ENCODE data around the gene SOX6. TPM values are rescaled to one million over a fixed set of nuclear protein-coding genes. Genes with fewer than 3 reads are reported as not detected.

SOX6 gene
- polyA plus RNA-seq, 1 donor: 25.0 TPM

DNA sequence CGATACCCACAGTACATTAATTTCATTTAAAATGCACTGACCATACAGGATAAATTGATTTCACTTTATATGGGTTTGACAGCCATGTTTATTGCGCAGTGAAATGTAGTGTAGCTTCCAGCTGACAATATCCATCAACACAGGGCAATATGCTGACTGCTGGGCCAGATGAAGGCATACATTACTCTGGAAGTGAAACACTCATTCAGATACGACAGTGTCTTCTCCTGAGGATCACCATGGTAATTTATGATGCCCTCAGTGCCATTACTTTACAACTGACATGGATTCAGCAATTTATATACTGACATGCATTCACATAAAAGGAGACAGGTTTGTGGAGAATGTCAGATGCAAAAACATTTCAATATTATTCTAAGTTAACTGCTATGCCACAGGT, 365.1 kb downstream of the SOX6 start:
- no peak for DNase-seq

GRCh38 chr11:15989685-15990084, 366.7 kb downstream of the SOX6 start:
- DNase-seq: no peak

- no peak for DNase-seq
Measured at GRCh38 chr11:15988693-15989231, 367.6 kb downstream of the SOX6 start.

GRCh38 chr11:15988016-15988550, 368.3 kb downstream of the SOX6 start:
- DNase-seq: no peak

- DNase-seq: no peak
Measured at GRCh38 chr11:15987046-15987445, 369.3 kb downstream of the SOX6 start.

DNA sequence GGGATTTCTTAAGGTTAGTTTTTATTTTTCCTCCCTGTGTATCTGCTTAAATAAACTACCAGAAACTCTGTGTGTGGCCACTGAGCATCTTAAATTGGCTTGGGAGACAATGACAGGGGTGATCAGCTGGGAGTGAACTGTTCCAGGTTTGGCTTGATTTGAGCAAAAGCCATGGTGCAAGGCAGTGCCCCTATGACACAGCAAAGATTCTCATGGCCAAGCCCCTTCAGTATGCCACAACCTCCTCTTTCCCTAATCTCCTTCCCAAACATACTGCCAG, 370.5 kb downstream of the SOX6 start:
- no peak for DNase-seq

DNA sequence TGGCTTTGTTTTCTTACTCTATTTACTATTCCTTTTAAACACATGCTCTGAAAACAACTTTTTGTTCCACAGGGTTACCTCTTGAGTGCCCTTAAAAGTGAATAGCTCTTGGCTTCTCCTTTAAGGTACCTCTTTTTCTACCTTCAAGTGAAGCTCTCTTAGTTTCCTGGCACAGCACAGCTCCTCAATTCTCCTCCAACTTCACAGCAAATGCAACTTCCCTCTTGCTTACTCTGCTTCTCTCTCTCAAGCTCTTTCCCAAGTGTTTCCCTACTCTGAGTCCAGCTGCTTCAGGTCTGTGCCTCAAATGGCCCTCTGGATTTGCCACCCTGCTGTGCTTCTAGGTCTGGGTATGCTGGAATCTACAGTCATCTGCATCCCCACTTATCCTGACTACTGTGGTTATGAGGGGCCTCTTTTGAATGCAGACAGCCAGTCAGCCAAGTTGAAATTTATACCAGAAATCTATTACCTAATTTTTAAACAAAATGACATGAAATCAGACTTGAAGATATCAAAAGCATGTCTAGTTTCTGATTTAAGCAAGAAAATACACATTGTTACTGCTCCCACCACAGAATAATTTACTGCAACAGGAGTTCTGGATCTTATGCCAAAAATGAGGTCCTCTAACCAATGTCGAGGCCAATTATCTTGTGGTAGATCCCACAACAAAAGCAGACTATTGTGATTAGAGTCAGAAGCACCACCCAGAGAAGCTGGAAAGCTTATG, 371.1 kb downstream of the SOX6 start:
- DNase-seq: no peak

DNA sequence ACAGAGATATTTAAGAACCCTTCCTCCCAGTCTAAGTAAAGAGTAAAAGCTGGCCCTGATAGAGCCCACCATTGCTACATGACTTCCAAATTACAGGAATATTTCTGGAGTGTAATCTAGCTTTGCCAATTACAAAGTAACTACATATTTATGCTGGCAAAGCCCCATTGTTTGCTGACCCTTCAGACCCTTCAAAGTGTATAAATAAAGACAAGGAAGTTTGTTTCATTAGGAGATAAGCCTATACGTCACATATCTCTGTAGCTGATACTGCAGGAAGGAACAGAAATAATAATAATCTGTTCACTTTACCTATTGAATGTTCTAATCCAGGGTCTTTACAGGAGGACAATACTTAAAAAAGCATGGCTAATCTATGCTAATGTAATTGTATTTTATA, 375.1 kb downstream of the SOX6 start:
- DNase-seq: no peak

DNA sequence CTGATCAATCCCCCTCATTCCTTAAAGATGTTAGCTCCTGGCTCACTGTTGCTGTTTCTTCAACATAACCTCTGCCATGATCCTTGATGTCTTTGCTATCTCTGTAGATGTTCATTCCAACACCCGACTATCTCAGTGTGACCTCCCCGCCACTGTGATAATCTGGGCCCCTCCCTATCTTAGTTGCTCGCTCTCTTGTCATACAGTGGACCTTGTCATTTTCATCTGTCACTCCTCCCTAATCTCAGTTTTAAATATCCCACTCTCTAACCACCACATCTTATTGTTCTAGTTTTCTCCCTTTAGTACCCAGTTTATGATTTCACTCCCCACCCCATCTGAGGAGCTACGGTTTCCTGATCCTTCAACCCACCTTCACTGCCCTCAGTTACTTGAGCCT, 379.2 kb downstream of the SOX6 start:
- no peak for DNase-seq

- DNase-seq: no peak
Measured at GRCh38 chr11:15976433-15977045, 379.8 kb downstream of the SOX6 start.

DNA sequence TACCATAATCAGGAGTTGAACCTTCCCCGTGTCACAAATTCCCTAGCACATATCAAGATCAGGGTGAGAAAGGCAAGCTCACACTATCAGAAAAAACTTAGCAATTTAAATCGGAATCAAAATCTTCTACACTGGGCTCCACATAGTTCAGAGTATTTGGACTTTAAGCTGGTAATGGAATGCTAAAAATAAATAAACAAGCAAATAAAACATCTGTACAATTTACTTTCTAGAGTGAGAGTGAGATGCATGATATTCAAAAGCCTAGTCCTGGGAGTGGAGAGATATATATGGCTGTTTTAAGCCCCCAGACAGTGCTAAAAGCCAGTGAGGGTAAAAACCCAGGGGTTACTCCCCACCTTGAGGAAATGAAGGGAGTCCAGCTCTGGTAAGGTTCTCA, 380.6 kb downstream of the SOX6 start:
- DNase-seq: no peak

DNA sequence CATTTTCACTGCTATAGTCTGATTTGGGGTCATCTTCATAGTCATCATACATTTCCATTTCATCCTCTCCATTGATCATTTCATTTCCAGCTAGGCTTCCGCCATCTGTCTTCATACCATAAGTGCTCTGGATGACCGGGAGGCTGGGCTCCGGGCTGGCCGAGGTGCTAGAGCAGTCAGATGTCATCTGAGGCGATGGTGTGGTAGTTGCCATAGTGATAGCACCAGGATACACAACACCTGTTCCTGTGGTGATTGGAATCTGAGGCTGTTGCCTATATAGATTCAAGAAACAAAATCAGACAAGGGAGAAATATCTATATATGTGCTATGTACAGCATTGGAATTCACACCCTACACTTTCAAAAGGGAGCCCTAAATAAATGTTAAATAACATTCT, 383.5 kb downstream of the SOX6 start:
- DNase-seq: no peak

- no peak for DNase-seq
Measured at GRCh38 chr11:15971215-15971546, 385.2 kb downstream of the SOX6 start.

- DNase-seq: no peak
Measured at GRCh38 chr11:15970506-15971214, 385.7 kb downstream of the SOX6 start.

GRCh38 chr11:15969701-15970329, 386.5 kb downstream of the SOX6 start:
- DNase-seq: no peak

GRCh38 chr11:15969281-15969680, 387.1 kb downstream of the SOX6 start:
- no peak for DNase-seq

- DNase-seq: no peak
Measured at GRCh38 chr11:15968461-15969130, 387.8 kb downstream of the SOX6 start.

DNA sequence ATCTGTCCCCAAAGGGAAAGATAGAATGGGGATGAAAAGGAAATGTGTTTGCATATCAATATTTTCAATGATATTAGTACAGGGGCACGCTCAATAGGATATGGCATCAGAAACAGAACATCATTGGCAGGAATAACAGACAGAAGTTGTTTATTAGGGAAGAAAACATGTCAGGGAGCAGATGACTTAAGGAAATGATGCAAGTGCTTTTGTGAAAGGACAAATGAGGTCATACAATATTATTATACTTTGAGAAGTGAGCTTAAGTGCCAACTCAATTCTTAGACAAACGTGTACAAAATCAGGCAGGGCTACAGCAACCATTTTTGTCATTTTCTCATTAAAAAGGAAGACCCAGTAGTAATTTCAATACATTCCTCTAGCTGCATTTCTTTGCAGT, 388.4 kb downstream of the SOX6 start:
- DNase-seq: no peak

DNA sequence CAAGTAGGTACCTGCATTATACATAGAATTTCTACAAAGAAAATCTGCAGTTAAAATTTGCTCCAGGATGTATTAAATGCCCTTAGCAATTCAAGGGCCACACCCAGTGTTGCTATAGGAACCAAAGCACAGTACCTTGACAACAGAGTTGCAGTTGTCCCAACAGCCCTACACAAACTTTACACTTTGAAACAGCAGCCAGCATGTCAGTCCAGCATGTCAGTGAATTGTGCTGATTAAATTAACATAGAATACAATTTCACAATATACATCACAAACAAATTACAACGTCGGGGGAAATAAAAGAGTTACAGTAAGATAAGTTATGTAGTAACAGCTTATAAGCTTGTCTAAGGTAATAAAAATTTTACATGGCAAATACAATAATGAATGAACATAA, 389.2 kb downstream of the SOX6 start:
- DNase-seq: no peak

- DNase-seq: no peak
Measured at GRCh38 chr11:15965562-15966250, 390.6 kb downstream of the SOX6 start.

- no peak for DNase-seq
Measured at GRCh38 chr11:15963266-15963665, 393.1 kb downstream of the SOX6 start.

DNA sequence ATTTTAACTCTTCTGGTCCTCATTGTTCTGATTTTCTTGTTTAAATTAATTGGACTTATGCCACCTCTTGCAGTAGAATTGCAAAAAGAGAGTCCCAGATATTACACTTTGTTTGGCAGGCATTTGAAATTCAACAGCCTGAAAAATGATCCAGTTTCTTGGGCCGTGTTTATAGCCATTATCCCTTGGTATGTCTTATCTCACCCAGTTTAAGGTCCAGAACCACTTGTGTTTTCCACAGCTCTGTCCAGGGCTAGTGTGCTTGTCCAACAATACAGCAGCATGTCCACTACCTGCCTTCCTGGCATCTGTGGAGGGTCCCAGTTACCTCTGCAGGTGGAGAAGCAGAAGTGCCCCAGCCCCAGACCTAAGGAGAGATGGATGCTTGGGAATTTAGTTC, 397.4 kb downstream of the SOX6 start:
- DNase-seq: no peak

Measured in left kidney (tissue), 2 donors.